RPMI7951 (cell line): ENCODE measurements around the gene GLUD1. TPM values are rescaled to one million over a fixed set of nuclear protein-coding genes. Genes with fewer than 3 reads are reported as not detected.

Experiments
- total RNA-seq: library from RNA; depleted of rRNA; stranded (reverse); fragments of >200 nt; shearing (Covaris generic); gene quantifications from 2 replicates; pipeline ENCODE4 v1.2.3, GENCODE V29; 2014; rRNA removed

The GLUD1 gene
- total RNA-seq, 1 experiment from 2014 or later, result 190 TPM

Other genes with a start within 250 kb of the GLUD1 start
- gene MMRN2, start 137.2 kb downstream of the GLUD1 start, total RNA-seq, result 0.39 and 0.60 TPM in 2 replicates
- gene SNCG, start 136.2 kb downstream of the GLUD1 start, total RNA-seq, result 0.59 and 1.6 TPM in 2 replicates
- gene ADIRF, start 126.4 kb downstream of the GLUD1 start, total RNA-seq, result 0.49 and 0.84 TPM in 2 replicates
- not detected in 2 replicates for gene FAM25A, start 74.5 kb downstream of the GLUD1 start, total RNA-seq
- gene SHLD2, start 363 bp upstream of the GLUD1 start, total RNA-seq, result 21.9 and 24.9 TPM in 2 replicates
- gene NUTM2A, start 130.6 kb upstream of the GLUD1 start, total RNA-seq, result not detected in 2 replicates